Fibroblast of lung (primary cell): Measurements from ENCODE around the gene DUSP28.

ENCODE experiments used
- EZH2 ChIP-seq: IDR thresholded peaks from 2 replicates; pipeline ENCODE4 v1.5.1; 2012; ENCODE audit warnings: low read length, control low read depth, mild to moderate bottlenecking; ENCODE audit errors: missing control alignments
- TF ChIP-seq, protein P1 (sequence below), 2 donors: IDR thresholded peaks in 1 of 2; conservative IDR thresholded peaks in 1 of 2; 1 replicate in 1 of 2; 2 replicates in 1 of 2; pipeline ENCODE4 v1.5.1; 2011 to 2012; ENCODE audit warnings: low read length in 2 of 2, control low read depth in 1 of 2, inconsistent platforms in 1 of 2, low read depth in 1 of 2, mild to moderate bottlenecking in 1 of 2

DNA sequence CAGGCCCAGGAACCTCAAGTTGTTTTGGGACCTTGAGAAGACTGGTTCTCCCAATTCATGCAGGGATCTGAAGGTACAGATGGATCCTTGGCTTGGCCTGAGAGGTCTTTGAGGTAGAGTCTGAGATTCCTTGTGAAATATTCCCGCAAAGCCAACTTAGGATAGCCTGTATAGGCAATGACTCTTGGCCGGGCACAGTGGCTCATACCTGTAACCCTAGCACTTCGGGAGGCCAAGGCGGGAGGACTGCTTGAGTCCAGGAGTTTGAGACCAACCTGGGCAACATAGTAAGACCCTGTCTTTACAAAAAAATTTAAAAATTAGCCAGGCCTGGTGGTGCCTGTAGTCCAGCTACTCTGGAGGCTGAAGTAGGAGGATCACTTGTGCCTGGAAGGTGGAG, 42.8 kb upstream of the DUSP28 start:
- TF ChIP-seq, protein P1, sequence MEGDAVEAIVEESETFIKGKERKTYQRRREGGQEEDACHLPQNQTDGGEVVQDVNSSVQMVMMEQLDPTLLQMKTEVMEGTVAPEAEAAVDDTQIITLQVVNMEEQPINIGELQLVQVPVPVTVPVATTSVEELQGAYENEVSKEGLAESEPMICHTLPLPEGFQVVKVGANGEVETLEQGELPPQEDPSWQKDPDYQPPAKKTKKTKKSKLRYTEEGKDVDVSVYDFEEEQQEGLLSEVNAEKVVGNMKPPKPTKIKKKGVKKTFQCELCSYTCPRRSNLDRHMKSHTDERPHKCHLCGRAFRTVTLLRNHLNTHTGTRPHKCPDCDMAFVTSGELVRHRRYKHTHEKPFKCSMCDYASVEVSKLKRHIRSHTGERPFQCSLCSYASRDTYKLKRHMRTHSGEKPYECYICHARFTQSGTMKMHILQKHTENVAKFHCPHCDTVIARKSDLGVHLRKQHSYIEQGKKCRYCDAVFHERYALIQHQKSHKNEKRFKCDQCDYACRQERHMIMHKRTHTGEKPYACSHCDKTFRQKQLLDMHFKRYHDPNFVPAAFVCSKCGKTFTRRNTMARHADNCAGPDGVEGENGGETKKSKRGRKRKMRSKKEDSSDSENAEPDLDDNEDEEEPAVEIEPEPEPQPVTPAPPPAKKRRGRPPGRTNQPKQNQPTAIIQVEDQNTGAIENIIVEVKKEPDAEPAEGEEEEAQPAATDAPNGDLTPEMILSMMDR (conservative IDR thresholded peaks at IDR 0.05 in 1 of 2, IDR thresholded peaks at IDR 0.05 in 1 of 2; ENCODE audit: low read depth in 1 of 2, low read length in 2 of 2) = no peak
- TF ChIP-seq EZH2 = no peak
